H9 (cell line): ENCODE data around the gene TBC1D24. TPM values are rescaled to one million over a fixed set of nuclear protein-coding genes. Genes with fewer than 3 reads are reported as not detected.

Experiments used
- DNase-seq: peaks from one replicate; pipeline ENCODE4 v3.0.0-alpha.2; 2017
- H2AFZ ChIP-seq: one replicate; pipeline ENCODE4 v1.6.1; 2013; ENCODE audit warnings: mild to moderate bottlenecking, low read length, control low read depth, moderate library complexity
- H2AK5ac ChIP-seq: 2 replicates; pipeline ENCODE4 v1.6.1; 2013; ENCODE audit warnings: low read length, control low read depth, mixed read lengths; ENCODE audit not compliant: insufficient read length
- H2BK120ac ChIP-seq: one replicate; pipeline ENCODE4 v1.6.1; 2013; ENCODE audit warnings: low read depth, mild to moderate bottlenecking, low read length, control low read depth, inconsistent platforms; ENCODE audit not compliant: poor library complexity, severe bottlenecking
- H2BK12ac ChIP-seq: 2 replicates; pipeline ENCODE4 v1.6.1; 2013; ENCODE audit warnings: low read length, control low read depth, mixed read lengths, low read depth; ENCODE audit not compliant: insufficient read length
- H2BK15ac ChIP-seq: 2 replicates; pipeline ENCODE4 v1.6.1; 2013; ENCODE audit warnings: low read depth, low read length, control low read depth
- H2BK20ac ChIP-seq: one replicate; pipeline ENCODE4 v1.6.1; 2013; ENCODE audit warnings: low read depth, mild to moderate bottlenecking, low read length, control low read depth, inconsistent platforms; ENCODE audit not compliant: poor library complexity, severe bottlenecking
- H2BK5ac ChIP-seq: 2 replicates; pipeline ENCODE4 v1.6.1; 2013; ENCODE audit warnings: low read length, control low read depth, mixed read lengths; ENCODE audit not compliant: insufficient read length
- H3K14ac ChIP-seq: 2 replicates; pipeline ENCODE4 v1.6.1; 2013; ENCODE audit warnings: low read length, control low read depth; ENCODE audit not compliant: insufficient read depth
- H3K18ac ChIP-seq: 2 replicates; pipeline ENCODE4 v1.6.1; 2013; ENCODE audit warnings: low read depth, mild to moderate bottlenecking, mixed read lengths, low read length, control low read depth; ENCODE audit not compliant: insufficient read length
- H3K23ac ChIP-seq: 2 replicates; pipeline ENCODE4 v1.6.1; 2013; ENCODE audit warnings: low read length, control low read depth, mixed read lengths, low read depth; ENCODE audit not compliant: insufficient read length
- H3K23me2 ChIP-seq: 2 replicates; pipeline ENCODE4 v1.6.1; 2013; ENCODE audit warnings: low read depth, mild to moderate bottlenecking, mixed read lengths, low read length, control low read depth; ENCODE audit not compliant: insufficient read length, poor library complexity, severe bottlenecking
- H3K27ac ChIP-seq: 2 replicates; pipeline ENCODE4 v1.5.1; 2013; ENCODE audit warnings: low read length, control low read depth, mixed read lengths, low read depth; ENCODE audit not compliant: insufficient read length
- H3K27me3 ChIP-seq: 2 replicates; pipeline ENCODE4 v1.6.1; 2013; ENCODE audit warnings: low read length, control low read depth, inconsistent platforms; ENCODE audit not compliant: insufficient read depth
- H3K4ac ChIP-seq: 2 replicates; pipeline ENCODE4 v1.6.1; 2013; ENCODE audit warnings: low read depth, mild to moderate bottlenecking, control low read depth, inconsistent platforms, low read length, moderate library complexity
- H3K4me1 ChIP-seq: 2 replicates; pipeline ENCODE4 v1.6.1; 2013; ENCODE audit warnings: low read length, control low read depth, inconsistent platforms; ENCODE audit not compliant: insufficient read depth
- H3K4me2 ChIP-seq: 2 replicates; pipeline ENCODE4 v1.6.1; 2013; ENCODE audit warnings: low read length, control low read depth, mixed read lengths; ENCODE audit not compliant: insufficient read length, insufficient read depth
- H3K56ac ChIP-seq: 2 replicates; pipeline ENCODE4 v1.6.1; 2013; ENCODE audit warnings: low read depth, mild to moderate bottlenecking, mixed read lengths, low read length, control low read depth; ENCODE audit not compliant: insufficient read length
- H3K79me1 ChIP-seq: 2 replicates; pipeline ENCODE4 v1.6.1; 2013; ENCODE audit warnings: low read depth, mild to moderate bottlenecking, moderate library complexity, low read length, control low read depth, inconsistent platforms; ENCODE audit not compliant: insufficient read depth, poor library complexity, severe bottlenecking
- H3K79me2 ChIP-seq: 2 replicates; pipeline ENCODE4 v1.6.1; 2013; ENCODE audit warnings: low read length, control low read depth, inconsistent platforms; ENCODE audit not compliant: insufficient read depth
- H3K9ac ChIP-seq: 2 replicates; pipeline ENCODE4 v1.6.1; 2013; ENCODE audit warnings: low read length, control low read depth, mixed read lengths; ENCODE audit not compliant: insufficient read length; ENCODE audit errors: extremely low read depth
- H3K9me3 ChIP-seq: one replicate; pipeline ENCODE4 v1.6.1; 2013; ENCODE audit warnings: low read depth, low read length, inconsistent platforms; ENCODE audit not compliant: control insufficient read depth
- H3T11ph ChIP-seq: one replicate; pipeline ENCODE4 v1.6.1; 2013; ENCODE audit warnings: mild to moderate bottlenecking, low read length, control low read depth, inconsistent platforms
- H4K20me1 ChIP-seq: one replicate; pipeline ENCODE4 v1.6.1; 2013; ENCODE audit not compliant: control insufficient read depth, insufficient read length, insufficient read depth
- H4K5ac ChIP-seq: 2 replicates; pipeline ENCODE4 v1.6.1; 2013; ENCODE audit warnings: low read depth, mild to moderate bottlenecking, mixed read lengths, low read length, control low read depth; ENCODE audit not compliant: insufficient read length
- H4K8ac ChIP-seq: replicated peaks from 2 replicates; pipeline ENCODE4 v1.6.1; 2013; ENCODE audit warnings: low read length, control low read depth, mixed read lengths, low read depth; ENCODE audit not compliant: insufficient read length
- H4K91ac ChIP-seq: 2 replicates; pipeline ENCODE4 v1.6.1; 2013; ENCODE audit warnings: low read depth, mild to moderate bottlenecking, moderate library complexity, mixed read lengths, low read length, control low read depth; ENCODE audit not compliant: insufficient read length
- H3K27ac Mint-ChIP-seq, 3 experiments: 2 replicates in 2 of 3; 3 replicates in 1 of 3; pipeline ENCODE4 v1.8.0; 2020 to 2021; ENCODE audit warnings: mixed read lengths in 3 of 3, mild to moderate bottlenecking in 1 of 3, moderate library complexity in 1 of 3
- H3K27me3 Mint-ChIP-seq: 2 replicates; pipeline ENCODE4 v1.8.0; 2021; ENCODE audit warnings: low read depth, mild to moderate bottlenecking, moderate library complexity, mixed read lengths
- H3K36me3 Mint-ChIP-seq, 3 experiments: 2 replicates in 2 of 3; 3 replicates in 1 of 3; pipeline ENCODE4 v1.8.0; 2020 to 2021; ENCODE audit warnings: low read depth in 3 of 3, mixed read lengths in 3 of 3; ENCODE audit not compliant: insufficient read depth in 1 of 3
- H3K4me1 Mint-ChIP-seq, 2 experiments: 2 replicates each; pipeline ENCODE4 v1.8.0; 2020; ENCODE audit warnings: mixed read lengths in 2 of 2
- H3K4me3 Mint-ChIP-seq, 2 experiments: 2 replicates in 1 of 2; 3 replicates in 1 of 2; pipeline ENCODE4 v1.8.0; 2020 to 2021; ENCODE audit warnings: mild to moderate bottlenecking in 2 of 2, mixed read lengths in 2 of 2, moderate library complexity in 1 of 2
- H3K9me3 Mint-ChIP-seq, 2 experiments: 2 replicates in 1 of 2; 3 replicates in 1 of 2; pipeline ENCODE4 v1.8.0; 2020; ENCODE audit warnings: mild to moderate bottlenecking in 2 of 2, mixed read lengths in 2 of 2, moderate library complexity in 1 of 2
- CTCF ChIP-seq: fragments of 200-600 bp; sonication (generic); conservative IDR thresholded peaks from 3 replicates; pipeline ENCODE4 v1.8.0; 2021; ENCODE audit warnings: antibody characterized with exemption, mild to moderate bottlenecking
- WGBS: extraction: QIAGEN DNeasy Blood & Tissue Kit; methylation state at CpG from one replicate; pipeline ENCODE4 v1.1.7; 2013; ENCODE audit warnings: missing lambda C conversion rate, low lambda C conversion rate, mixed read lengths; ENCODE audit not compliant: insufficient read length; ENCODE audit errors: extremely low coverage; 5-methylcytosine and 5-hydroxymethylcytosine counted together
- total RNA-seq: library from RNA; stranded (reverse); gene quantifications from 2 replicates; pipeline ENCODE4 v1.2.1, GENCODE V29; 2021

TBC1D24 gene
- total RNA-seq, 1 experiment from 2014 or later: 19.0 TPM

GRCh38 chr16:2468725-2469398, 6.1 kb upstream of the TBC1D24 start:
- no peak for TF ChIP-seq CTCF
- H3K4me1 ChIP-seq: no peaks in the 10 kb centered on the region
- no peak overlapping the region for H3K27ac ChIP-seq
- DNase-seq: no peak
- Mint-ChIP-seq H3K27ac (peak overlapping the region in 1 of 3 experiments; percentile 48; a peak in 1 of 7 replicates), H3K27me3 (peaks cover 35% of the 10 kb centered on the region), H3K4me3 (peak overlapping the region; percentile 58 to 78), H3K9me3 (no peaks in the 10 kb centered on the region), H3K4me1 (peaks cover 21 to 25% of the 10 kb centered on the region in 2 experiments), H3K36me3 (peaks cover 0 to 3% (median under 1%) of the 10 kb centered on the region in 3 experiments; a peak in 2 of 7 replicates)
- no peaks in the 10 kb centered on the region for H3K79me2 ChIP-seq
- H2AK5ac ChIP-seq: no peak overlapping the region
- H3K9me3 ChIP-seq: no peaks in the 10 kb centered on the region
- peaks cover 9% of the 10 kb centered on the region for H3K23me2 ChIP-seq
- no peak overlapping the region for H2BK20ac ChIP-seq
- no peak overlapping the region for H2AFZ ChIP-seq
- H3K9ac ChIP-seq: no peak overlapping the region
- no peak overlapping the region for H3K18ac ChIP-seq
- H2BK12ac ChIP-seq: no peak overlapping the region
- no peak overlapping the region for H4K8ac ChIP-seq
- no peaks in the 10 kb centered on the region for H3K79me1 ChIP-seq
- H3K27me3 ChIP-seq: peaks cover 18% of the 10 kb centered on the region; the same call in 1 of the 2 replicates
- H4K20me1 ChIP-seq: no peaks in the 10 kb centered on the region
- no peak overlapping the region for H3K23ac ChIP-seq
- no peak overlapping the region for H2BK5ac ChIP-seq
- H3K4me2 ChIP-seq: peak overlapping the region; percentile 15
- no peak overlapping the region for H2BK15ac ChIP-seq
- no peak overlapping the region for H3K56ac ChIP-seq
- no peak overlapping the region for H4K5ac ChIP-seq
- H3K14ac ChIP-seq: no peak overlapping the region; the same call in 1 of the 2 replicates
- no peak overlapping the region for H4K91ac ChIP-seq
- WGBS: no CpG with 5 or more reads among the region's 14 CpGs
- no peak overlapping the region for H2BK120ac ChIP-seq
- H3K4ac ChIP-seq: no peak overlapping the region
- no peak overlapping the region for H3T11ph ChIP-seq
